Ovary (tissue), 9 donors: ENCODE results near the gene SRCIN1. TPM values are rescaled to one million over a fixed set of nuclear protein-coding genes. Genes with fewer than 3 reads are reported as not detected.

Source experiments
- DNase-seq, 5 donors: peaks; one replicate each; pipeline ENCODE4 v3.0.0-alpha.2; 2019 to 2020
- H3K27ac ChIP-seq, 2 donors: fragments of 200-600 bp; one replicate each; pipeline versions ENCODE4 v1.5.1 to v1.8.0; 2019 to 2022
- H3K27me3 ChIP-seq: fragments of 200-600 bp; one replicate; pipeline ENCODE4 v1.8.0; 2022
- H3K36me3 ChIP-seq: fragments of 200-600 bp; sonication (generic); one replicate; pipeline ENCODE4 v1.5.1; 2019
- H3K4me1 ChIP-seq: one replicate; pipeline ENCODE4 v1.8.1; 2013; ENCODE audit warnings: mild to moderate bottlenecking, moderate library complexity; ENCODE audit not compliant: insufficient read depth
- H3K4me3 ChIP-seq: fragments of 200-600 bp; sonication (generic); one replicate; pipeline ENCODE4 v1.5.1; 2017
- H3K9me3 ChIP-seq, 2 donors: fragments of 200-600 bp in 1 of 2; sonication (generic) in 1 of 2; one replicate each; pipeline versions ENCODE4 v1.5.1 to v1.8.1; 2013 to 2019; ENCODE audit warnings: mild to moderate bottlenecking in 1 of 2, moderate library complexity in 1 of 2
- CTCF ChIP-seq, 3 donors: fragments of 450-650 bp in 2 of 3; fragments of 200-600 bp in 1 of 3; IDR thresholded peaks; one replicate each; pipeline versions ENCODE4 v1.5.1 to v1.8.0; 2016 to 2022; ENCODE audit warnings: antibody characterized with exemption in 3 of 3, mild to moderate bottlenecking in 1 of 3
- EP300 ChIP-seq: sonication (generic); formaldehyde crosslinking; IDR thresholded peaks from one replicate; pipeline ENCODE4 v1.6.1; 2017; ENCODE audit warnings: antibody characterized with exemption
- POLR2A ChIP-seq: fragments of 450-650 bp; IDR thresholded peaks from one replicate; pipeline ENCODE4 v1.6.1; 2017; ENCODE audit warnings: antibody characterized with exemption, mild to moderate bottlenecking, moderate library complexity
- WGBS, 3 donors: extraction: QIAGEN DNeasy Blood & Tissue Kit in 1 of 3; methylation state at CpG; one replicate each; pipeline versions ENCODE4 v1.1.5 to v1.1.7; 2013 to 2017; 5-methylcytosine and 5-hydroxymethylcytosine counted together
- intact Hi-C, 4 donors: fragments of 100-400 bp; cut with DNase I; formaldehyde crosslinking; loops; one replicate each; pipeline versions ENCODE4 v1.11.0 to v1.15.1; 2022 to 2023
- polyA plus RNA-seq, 2 donors: library from polyadenylated mRNA; stranded (reverse); fragments of 200-250 nt in 1 of 2; fragments of 350-450 nt in 1 of 2; fragmentation: Illumina TruSeq in 1 of 2; extraction: RNeasy Lipid Tissue Mini Kit (QIAGEN cat#74804) in 1 of 2; gene quantifications; one replicate each; pipeline ENCODE4 v1.2.3, GENCODE V29; 2013 to 2014
- total RNA-seq, 7 donors: library from RNA; depleted of rRNA in 2 of 7; stranded (reverse); fragments of >200 nt in 2 of 7; fragmentation: NEBNext Ultra II Directional in 3 of 7; extraction: Animal tissue kit (Norgen Biotek cat#: 25700) in 3 of 7; gene quantifications; one replicate each; pipeline versions ENCODE4 v1.1.0 to v1.2.4, GENCODE V29; 2016 to 2023
- donor health status: DM: no; HTN: no; CAD: no; lungs with moderate emphysema.
- donor health status: DM: no; HTN: no; CAD: no.
- donor health status: Bipolar disorder and iron deficiency.
- donor health status: DM: yes; HTN: yes; CAD: no.
- donor health status: DM: no; HTN: no; CAD: no.
- donor health status: DM: yes; HTN: yes; CAD: no.

Gene SRCIN1
- total and polyA plus RNA-seq, 9 donors = 0.18 to 3.0 (median 1.0) TPM

GRCh38 chr17:38600906-38601305, 4.8 kb downstream of the SRCIN1 start:
- TF ChIP-seq POLR2A (no peak), CTCF (IDR thresholded peaks at IDR 0.05) (no peak)
- intact Hi-C loops = loop anchor here in 1 of 4 donors (10.0 kb wide), 1 partner anchor 64 kb away; no protein-coding TSS in a partner anchor
- no peak for DNase-seq
- no peaks in the 10 kb centered on the region for H3K4me1 ChIP-seq
- no peaks in the 10 kb centered on the region for H3K27me3 ChIP-seq
- H3K36me3 ChIP-seq = no peaks in the 10 kb centered on the region
- WGBS, 3 donors = 32 to 56% (median 38%) methylated on average over 8 of the region's 8 CpGs
- H3K4me3 ChIP-seq = no peak overlapping the region
- H3K9me3 ChIP-seq = no peaks in the 10 kb centered on the region
- no peak overlapping the region for H3K27ac ChIP-seq

- WGBS, 3 donors = 64 to 85% (median 81%) methylated on average over 4 of the region's 4 CpGs
- Histone ChIP-seq H3K36me3 (no peaks in the 10 kb centered on the region), H3K27me3 (no peaks in the 10 kb centered on the region), H3K4me3 (no peak overlapping the region), H3K27ac (no peak overlapping the region), H3K4me1 (no peaks in the 10 kb centered on the region), H3K9me3 (no peaks in the 10 kb centered on the region)
- intact Hi-C loops = loop anchor here in 1 of 4 donors (10.0 kb wide), 1 partner anchor 64 kb away; no protein-coding TSS in a partner anchor
- no peak for TF ChIP-seq POLR2A
- no peak for TF ChIP-seq CTCF (IDR thresholded peaks at IDR 0.05)
- no peak for TF ChIP-seq EP300
- DNase-seq = no peak
These were observed 5.3 kb downstream of the SRCIN1 start for GRCh38 chr17:38600416-38600815.

GRCh38 chr17:38599398-38599856, 6.3 kb downstream of the SRCIN1 start:
- no peak for DNase-seq
- intact Hi-C loops = no loop called here

DNA sequence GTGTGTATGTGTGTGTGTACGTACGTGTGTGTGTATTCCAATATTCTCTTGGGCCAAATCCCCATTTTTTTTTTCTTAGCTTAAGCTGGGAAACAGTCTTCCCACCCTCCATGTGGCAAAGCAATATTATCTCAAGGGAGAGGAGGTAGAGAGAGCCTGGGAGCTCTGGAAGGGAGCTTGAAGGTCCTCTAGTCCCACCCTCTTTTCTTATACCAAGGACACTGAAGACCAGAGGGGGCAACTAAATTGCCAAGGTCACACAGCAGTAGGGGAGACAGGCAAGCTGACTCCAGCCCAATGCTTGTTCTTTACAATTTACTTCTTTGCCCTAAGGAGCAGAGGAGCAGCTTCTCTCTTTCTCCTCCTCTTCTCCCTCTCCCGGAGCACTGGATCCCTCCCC, 6.8 kb downstream of the SRCIN1 start:
- intact Hi-C loops = no loop called here
- no peak overlapping the region for H3K4me3 ChIP-seq
- TF ChIP-seq CTCF (IDR thresholded peaks at IDR 0.05) = no peak
- TF ChIP-seq EP300 = no peak
- TF ChIP-seq POLR2A = no peak
- no peak for DNase-seq
- 20 to 35% (median 33%) methylated on average over 3 of the region's 3 CpGs for WGBS, 3 donors
- no peaks in the 10 kb centered on the region for H3K9me3 ChIP-seq
- no peaks in the 10 kb centered on the region for H3K36me3 ChIP-seq
- no peak overlapping the region for H3K27ac ChIP-seq
- H3K4me1 ChIP-seq = no peaks in the 10 kb centered on the region
- H3K27me3 ChIP-seq = no peaks in the 10 kb centered on the region

More at GRCh38 chr17:38599398-38599856, 6.3 kb downstream of the SRCIN1 start:
- H3K9me3 ChIP-seq = no peaks in the 10 kb centered on the region
- WGBS, 3 donors = 62 to 78% (median 64%) methylated on average over 9 of the region's 9 CpGs
- H3K27ac ChIP-seq = no peak overlapping the region
- no peak for TF ChIP-seq EP300
- TF ChIP-seq POLR2A = no peak
- TF ChIP-seq CTCF (IDR thresholded peaks at IDR 0.05) = no peak
- no peaks in the 10 kb centered on the region for H3K27me3 ChIP-seq
- H3K4me1 ChIP-seq = no peaks in the 10 kb centered on the region
- H3K4me3 ChIP-seq = no peak overlapping the region
- no peaks in the 10 kb centered on the region for H3K36me3 ChIP-seq
